Left lobe of liver (tissue), 2 donors: Measurements from ENCODE around the gene NR4A2. TPM values are rescaled to one million over a fixed set of nuclear protein-coding genes. Genes with fewer than 3 reads are reported as not detected.

Experiments used
- ATAC-seq: fragments of 200-7000 bp; cut with Tn5 transposase; one replicate; pipeline ENCODE4 v1.9.1; 2020; ENCODE audit warnings: mild to moderate bottlenecking, moderate library complexity
- DNase-seq: peaks from one replicate; pipeline ENCODE4 v3.0.0-alpha.2; 2020; ENCODE audit warnings: low spot score
- total RNA-seq: library from RNA; stranded (reverse); gene quantifications from one replicate; pipeline ENCODE4 v1.2.1, GENCODE V29; 2021
- donor health status: DM: no; HTN: no; CAD: no; lungs with moderate emphysema.
- donor health status: DM: no; HTN: yes; CAD: no.

Gene NR4A2
- total RNA-seq, 1 donor from 2014 or later = 0.91 TPM

- no peak for ATAC-seq
Observed at GRCh38 chr2:156340804-156341451, 8.4 kb upstream of the NR4A2 start.

GRCh38 chr2:156340377-156340776, 7.9 kb upstream of the NR4A2 start:
- DNase-seq (no peak), ATAC-seq (no peak)

More at GRCh38 chr2:156340804-156341451, 8.4 kb upstream of the NR4A2 start:
- no peak for DNase-seq

- ATAC-seq (no peak), DNase-seq (no peak)
Observed at GRCh38 chr2:156339865-156340264, 7.3 kb upstream of the NR4A2 start.

- no peak for DNase-seq
- ATAC-seq = no peak
Observed at GRCh38 chr2:156339110-156339847, 6.8 kb upstream of the NR4A2 start.

- ATAC-seq (no peak), DNase-seq (no peak)
Observed at GRCh38 chr2:156338578-156338977, 6.1 kb upstream of the NR4A2 start.

- peak; percentile 92 for DNase-seq
- ATAC-seq = peak; percentile 74
Observed at GRCh38 chr2:156334496-156335478, 2.3 kb upstream of the NR4A2 start.

- ATAC-seq (peak; percentile 43), DNase-seq (peak; percentile 68)
Observed at GRCh38 chr2:156333951-156334495, 1.5 kb upstream of the NR4A2 start.

- peak; percentile 67 for DNase-seq
- ATAC-seq = peak; percentile 24
Observed at GRCh38 chr2:156333274-156333950, 891 bp upstream of the NR4A2 start.

GRCh38 chr2:156332284-156332533, 312 bp downstream of the NR4A2 start:
- no peak for DNase-seq
- ATAC-seq = no peak

GRCh38 chr2:156331572-156332283, 793 bp downstream of the NR4A2 start:
- peak; percentile 9 for ATAC-seq
- peak; percentile 69 for DNase-seq

- DNase-seq = no peak
- ATAC-seq = no peak
Observed at GRCh38 chr2:156329927-156330726, 2.4 kb downstream of the NR4A2 start.

GRCh38 chr2:156329031-156329926, 3.2 kb downstream of the NR4A2 start:
- ATAC-seq = no peak
- no peak for DNase-seq

GRCh38 chr2:156327835-156328695, 4.5 kb downstream of the NR4A2 start:
- ATAC-seq (no peak), DNase-seq (no peak)

- ATAC-seq = no peak
- DNase-seq = no peak
Observed at GRCh38 chr2:156326526-156327095, 5.9 kb downstream of the NR4A2 start.

- ATAC-seq = no peak
- no peak for DNase-seq
Observed at GRCh38 chr2:156325688-156326525, 6.6 kb downstream of the NR4A2 start.

- DNase-seq (no peak), ATAC-seq (no peak)
Observed at GRCh38 chr2:156323754-156324153, 8.8 kb downstream of the NR4A2 start.
